Stimulated activated naive CD8-positive, alpha-beta T cell treated with anti-CD3 and anti-CD28 coated beads, Interleukin-15, Interleukin-2, amounts not matched to agents 100 ng/mL and 50 ng/mL, for 24 hours (primary cell): Measurements from ENCODE around the gene DLG2.
"Not testable (repeated sequence)": the region's sequence is repeated elsewhere in the genome, so short reads cannot be mapped to it uniquely, and the experiment has no call there.

Source experiments
- H3K27ac Mint-ChIP-seq: one replicate; pipeline ENCODE4 v1.8.0; 2021; ENCODE audit warnings: mild to moderate bottlenecking, mixed read lengths
- H3K27me3 Mint-ChIP-seq: one replicate; pipeline ENCODE4 v1.8.0; 2021; ENCODE audit warnings: mixed read lengths
- H3K36me3 Mint-ChIP-seq: one replicate; pipeline ENCODE4 v1.8.0; 2021; ENCODE audit warnings: low read depth, mixed read lengths
- H3K4me1 Mint-ChIP-seq: one replicate; pipeline ENCODE4 v1.8.0; 2021; ENCODE audit warnings: low read depth, mixed read lengths
- H3K4me3 Mint-ChIP-seq: one replicate; pipeline ENCODE4 v1.8.0; 2021; ENCODE audit warnings: mild to moderate bottlenecking, mixed read lengths
- H3K9me3 Mint-ChIP-seq: one replicate; pipeline ENCODE4 v1.8.0; 2021; ENCODE audit warnings: mixed read lengths

DLG2 gene

DNA sequence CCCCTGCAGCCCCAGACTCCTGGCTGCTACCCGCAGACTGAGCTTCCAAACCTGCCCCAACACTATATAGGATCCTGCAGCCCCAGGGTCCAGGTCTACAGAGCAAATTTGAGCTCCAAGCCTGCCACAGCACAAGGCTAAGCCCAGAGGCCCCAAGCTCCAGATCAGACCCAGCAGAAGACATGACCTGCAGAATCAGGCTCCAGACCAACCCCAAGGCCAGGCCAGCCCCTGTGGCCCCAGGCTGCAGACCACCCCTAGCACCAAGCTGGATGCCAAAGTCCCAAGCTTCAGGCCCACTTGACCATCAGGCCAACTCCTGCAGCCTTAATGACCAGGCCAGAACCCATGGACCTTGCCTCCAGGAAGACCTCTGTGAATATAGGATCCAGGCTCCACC, 145.3 kb downstream of the DLG2 start:
- H3K27ac Mint-ChIP-seq, result no peak overlapping the region
- no peak overlapping the region for H3K4me3 Mint-ChIP-seq
- no peaks in the 10 kb centered on the region for H3K4me1 Mint-ChIP-seq
- no peaks in the 10 kb centered on the region for H3K27me3 Mint-ChIP-seq
- peaks cover 5% of the 10 kb centered on the region for H3K36me3 Mint-ChIP-seq
- H3K9me3 Mint-ChIP-seq, result peaks cover 10% of the 10 kb centered on the region

DNA sequence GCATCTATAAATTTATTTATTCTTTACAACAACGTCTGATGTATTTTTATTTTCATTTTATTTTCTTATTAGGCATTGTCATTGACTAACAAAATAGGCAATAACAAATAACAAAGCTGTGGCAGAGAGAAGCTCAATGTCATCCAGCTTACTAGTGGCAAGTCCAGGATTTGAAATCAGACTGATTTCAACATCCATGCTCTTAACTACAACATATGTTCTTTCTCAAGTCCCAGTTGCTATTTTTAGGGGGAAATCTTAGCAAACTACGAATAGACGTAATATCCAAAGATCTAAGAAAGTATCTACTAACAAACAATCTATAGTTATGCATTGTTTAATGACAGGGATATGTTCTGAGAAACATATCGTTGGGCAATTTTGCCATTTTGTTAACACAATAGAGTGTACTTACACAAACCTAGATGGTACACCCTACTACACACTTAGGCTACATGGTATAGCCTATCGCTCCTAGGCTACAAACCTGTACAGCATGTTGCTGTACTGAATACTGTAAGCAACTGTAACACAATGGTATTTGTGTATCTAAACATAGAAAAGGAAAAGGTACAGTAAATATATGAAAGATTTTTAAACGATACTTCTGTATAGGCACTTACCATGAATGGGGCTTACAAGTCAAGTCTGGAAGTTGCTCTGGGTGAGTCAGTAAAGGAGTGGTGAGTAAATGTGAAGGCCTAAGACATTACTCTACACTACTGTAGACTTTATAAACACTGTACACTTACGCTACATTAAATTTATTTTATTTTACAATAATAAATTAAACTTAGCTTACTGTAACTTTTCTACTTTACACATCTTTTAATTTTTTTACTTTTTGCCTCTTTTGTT, 151.3 kb downstream of the DLG2 start:
- Mint-ChIP-seq H3K4me3 (no peak overlapping the region), H3K36me3 (no peaks in the 10 kb centered on the region), H3K27me3 (no peaks in the 10 kb centered on the region), H3K4me1 (no peaks in the 10 kb centered on the region), H3K9me3 (peaks cover 5% of the 10 kb centered on the region), H3K27ac (no peak overlapping the region)

DNA sequence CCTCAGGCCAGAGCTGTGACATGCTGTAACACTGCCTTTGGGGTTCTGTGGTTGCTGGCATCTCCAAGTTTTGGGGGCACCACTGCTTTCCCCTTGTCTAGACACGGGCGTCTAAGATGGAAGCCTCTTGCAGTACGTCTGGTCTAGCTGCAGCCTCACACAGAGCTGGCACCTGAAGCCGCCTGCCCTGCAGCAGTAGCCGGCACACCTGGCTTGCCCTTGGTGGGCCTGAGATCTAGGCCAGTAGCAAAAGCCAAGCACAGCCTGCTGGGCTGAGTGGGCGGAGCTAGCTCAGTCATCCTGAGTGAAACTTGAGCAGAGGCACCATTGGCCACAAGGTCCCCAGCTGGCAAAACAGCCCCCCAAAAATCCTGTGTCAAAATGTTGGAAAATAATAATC, 154.2 kb downstream of the DLG2 start:
- Mint-ChIP-seq H3K9me3 (peaks cover 16% of the 10 kb centered on the region), H3K27me3 (no peaks in the 10 kb centered on the region), H3K27ac (no peak overlapping the region), H3K36me3 (no peaks in the 10 kb centered on the region), H3K4me1 (no peaks in the 10 kb centered on the region), H3K4me3 (no peak overlapping the region)

DNA sequence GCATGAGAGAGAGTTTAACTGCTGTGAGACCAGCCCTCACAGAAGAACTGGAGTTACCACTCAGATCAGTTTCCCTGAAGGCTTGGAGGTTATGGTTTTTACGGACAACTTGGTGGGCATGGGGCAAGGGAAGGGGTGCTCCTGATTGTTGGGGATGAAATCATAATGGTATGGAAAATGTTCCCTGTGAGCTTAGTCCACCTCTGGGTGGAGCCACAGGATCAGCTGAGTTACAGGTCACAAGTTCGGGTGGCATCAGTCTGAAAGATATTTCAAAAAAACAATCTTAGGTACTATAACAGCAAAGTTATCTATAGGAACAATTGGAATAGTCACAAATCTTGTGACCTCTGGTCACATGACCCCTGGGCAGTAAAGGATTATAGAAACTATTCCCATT, 162.9 kb downstream of the DLG2 start:
- no peak overlapping the region for H3K27ac Mint-ChIP-seq
- no peak overlapping the region for H3K4me3 Mint-ChIP-seq
- peaks cover 26% of the 10 kb centered on the region for H3K9me3 Mint-ChIP-seq
- H3K27me3 Mint-ChIP-seq, result no peaks in the 10 kb centered on the region
- H3K36me3 Mint-ChIP-seq, result no peaks in the 10 kb centered on the region
- no peaks in the 10 kb centered on the region for H3K4me1 Mint-ChIP-seq

DNA sequence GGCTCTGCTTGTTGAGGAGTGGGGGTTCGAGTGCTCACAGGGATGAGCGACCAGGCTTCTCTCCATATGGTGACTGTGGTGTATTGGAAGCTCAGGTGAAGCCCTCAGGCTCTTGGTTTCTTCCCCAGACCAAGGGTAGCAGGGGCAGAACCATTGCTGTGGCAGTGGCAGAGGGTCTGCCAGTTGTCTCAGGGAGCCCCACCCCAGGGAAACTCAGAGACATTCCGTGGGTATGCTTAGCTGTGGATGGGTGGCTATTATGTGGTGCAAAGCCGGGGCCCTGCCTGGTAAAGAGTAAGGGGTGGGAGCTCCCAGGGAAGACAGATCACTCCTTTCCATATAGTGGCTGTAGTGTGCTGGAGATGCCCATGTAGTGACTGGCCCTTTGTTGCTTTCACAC, 167.8 kb downstream of the DLG2 start:
- Mint-ChIP-seq H3K9me3 (peaks cover 50% of the 10 kb centered on the region), H3K27me3 (no peaks in the 10 kb centered on the region), H3K4me3 (no peak overlapping the region), H3K4me1 (no peaks in the 10 kb centered on the region), H3K27ac (no peak overlapping the region), H3K36me3 (no peaks in the 10 kb centered on the region)

DNA sequence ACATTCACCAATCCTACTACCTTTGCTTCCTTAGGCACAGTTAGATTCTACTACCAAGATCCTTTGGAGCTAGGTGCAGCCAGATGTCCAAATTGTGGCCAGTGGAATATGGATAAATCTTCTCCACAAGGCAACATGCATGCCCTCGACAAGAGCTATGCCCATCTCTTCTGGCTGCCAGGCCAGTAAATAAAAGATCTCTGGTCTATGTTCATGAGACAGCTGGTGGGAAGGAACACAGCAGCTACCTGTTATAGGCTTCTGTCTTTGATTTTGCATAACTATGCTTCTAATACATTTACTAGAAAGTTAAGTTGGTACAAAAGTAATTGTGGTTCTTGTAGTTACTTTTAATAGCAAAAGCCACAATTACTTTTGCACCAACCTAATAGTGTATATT, 182.7 kb downstream of the DLG2 start:
- Mint-ChIP-seq H3K4me3 (no peak overlapping the region), H3K36me3 (no peaks in the 10 kb centered on the region), H3K9me3 (peaks cover 10% of the 10 kb centered on the region), H3K4me1 (no peaks in the 10 kb centered on the region), H3K27me3 (no peaks in the 10 kb centered on the region), H3K27ac (no peak overlapping the region)

DNA sequence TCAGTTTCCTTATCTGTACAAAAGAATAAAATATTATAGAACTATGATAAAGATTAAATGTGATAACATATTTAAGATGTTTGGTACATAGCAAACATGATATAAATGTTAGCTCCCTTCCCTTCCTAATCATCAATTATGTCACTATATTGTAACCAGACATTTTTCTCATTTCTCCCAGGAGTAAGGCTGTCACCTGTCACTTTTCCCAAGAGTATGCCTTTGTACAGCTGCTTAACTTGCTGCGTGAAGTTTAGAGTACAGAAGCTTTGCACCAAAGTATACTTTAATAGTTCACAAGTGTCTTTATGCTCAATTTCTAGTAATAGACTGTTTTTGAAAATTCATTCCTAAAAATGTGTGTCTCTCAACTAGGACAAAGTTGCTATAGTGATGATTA, 186.9 kb downstream of the DLG2 start:
- H3K27ac Mint-ChIP-seq, result no peak overlapping the region
- no peak overlapping the region for H3K4me3 Mint-ChIP-seq
- H3K27me3 Mint-ChIP-seq, result no peaks in the 10 kb centered on the region
- no peaks in the 10 kb centered on the region for H3K36me3 Mint-ChIP-seq
- H3K4me1 Mint-ChIP-seq, result no peaks in the 10 kb centered on the region
- peaks cover 15% of the 10 kb centered on the region for H3K9me3 Mint-ChIP-seq

DNA sequence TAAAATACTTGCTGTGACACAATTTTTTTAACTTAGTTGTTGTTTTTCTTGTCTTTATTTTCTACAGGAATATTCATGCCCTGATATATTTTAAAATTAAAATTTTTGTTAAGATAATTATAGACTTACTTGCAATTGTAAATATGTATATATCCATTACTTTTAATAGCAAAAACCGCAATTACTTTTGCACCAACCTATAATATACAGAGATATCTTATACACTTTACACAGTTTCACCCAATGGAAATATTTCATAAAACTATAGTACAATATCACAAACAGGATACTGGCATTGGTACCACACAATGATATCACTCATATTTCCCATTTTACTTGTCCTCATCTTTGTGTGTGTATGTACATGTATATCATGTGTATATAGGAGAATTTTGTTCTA, 188.8 kb downstream of the DLG2 start:
- Mint-ChIP-seq H3K4me3 (no peak overlapping the region), H3K9me3 (peaks cover 26% of the 10 kb centered on the region)

DNA sequence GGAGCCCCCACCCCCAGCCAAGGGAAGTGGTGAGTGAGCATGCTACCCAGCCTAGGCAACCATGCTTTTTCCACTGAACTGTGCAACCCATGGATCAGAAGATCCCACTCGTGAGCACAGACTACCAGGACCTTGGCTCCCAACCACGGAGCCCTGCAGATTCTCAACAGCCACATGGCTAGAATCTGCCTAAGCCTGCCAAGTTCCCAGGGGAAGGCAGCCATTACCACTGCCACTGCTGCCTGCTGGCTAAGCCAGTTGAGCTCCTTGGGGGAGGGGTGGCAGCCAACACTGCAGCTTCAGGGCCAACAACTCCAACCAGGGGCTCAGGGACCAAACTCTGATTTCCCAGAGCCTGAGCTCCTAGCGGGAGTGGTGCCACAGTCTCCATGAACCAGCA, 195.8 kb downstream of the DLG2 start:
- H3K4me3 Mint-ChIP-seq, result no peak overlapping the region
- peaks cover 35% of the 10 kb centered on the region for H3K9me3 Mint-ChIP-seq
- no peaks in the 10 kb centered on the region for H3K27me3 Mint-ChIP-seq
- no peaks in the 10 kb centered on the region for H3K4me1 Mint-ChIP-seq
- no peaks in the 10 kb centered on the region for H3K36me3 Mint-ChIP-seq
- no peak overlapping the region for H3K27ac Mint-ChIP-seq

More for the DNA sequence above, 188.8 kb downstream of the DLG2 start:
- H3K36me3 Mint-ChIP-seq, result no peaks in the 10 kb centered on the region
- no peak overlapping the region for H3K27ac Mint-ChIP-seq
- no peaks in the 10 kb centered on the region for H3K4me1 Mint-ChIP-seq
- H3K27me3 Mint-ChIP-seq, result no peaks in the 10 kb centered on the region

DNA sequence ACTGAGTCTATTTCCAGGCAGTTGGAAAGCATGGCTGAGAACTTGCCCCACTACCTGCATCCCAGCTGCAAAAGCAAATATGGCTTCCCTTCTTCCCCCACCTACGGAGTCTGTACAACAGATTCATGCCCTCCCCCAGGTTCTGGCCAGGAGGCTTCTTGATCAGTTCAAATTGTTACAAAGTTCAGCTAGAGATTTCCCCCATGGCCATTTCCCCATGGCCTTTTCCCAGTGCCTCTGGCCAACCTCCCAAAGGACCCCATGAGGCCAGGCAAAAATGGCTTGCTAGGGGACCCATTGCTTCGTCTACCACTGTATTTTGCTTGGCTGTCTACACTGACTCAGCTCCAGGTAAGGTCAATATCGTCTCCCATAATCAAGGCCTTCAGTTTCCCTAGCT, 203.3 kb downstream of the DLG2 start:
- Mint-ChIP-seq H3K4me3 (no peak overlapping the region), H3K9me3 (peaks cover 41% of the 10 kb centered on the region), H3K4me1 (no peaks in the 10 kb centered on the region), H3K36me3 (peaks cover 4% of the 10 kb centered on the region), H3K27ac (no peak overlapping the region), H3K27me3 (no peaks in the 10 kb centered on the region)

DNA sequence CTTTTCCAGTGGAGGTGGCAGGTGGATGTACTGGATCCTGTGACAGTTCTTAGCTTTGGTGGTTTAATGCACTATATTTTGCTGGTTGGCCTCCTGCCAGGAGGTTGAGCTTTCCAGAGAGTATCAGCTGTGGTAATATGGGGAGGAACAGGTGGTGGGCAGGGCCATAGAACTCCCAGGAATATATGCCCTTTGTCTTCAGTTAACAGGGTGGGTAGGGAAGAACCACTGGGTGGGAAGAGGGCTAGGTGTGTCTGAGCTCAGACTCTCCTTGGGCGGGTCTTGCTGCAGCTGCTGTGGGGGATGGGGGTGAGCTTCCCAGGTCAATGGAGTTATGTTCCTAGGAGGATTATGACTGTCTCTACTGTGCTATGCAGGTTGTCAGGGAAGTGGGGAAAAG, 203.8 kb downstream of the DLG2 start:
- Mint-ChIP-seq H3K9me3 (peaks cover 46% of the 10 kb centered on the region), H3K4me1 (no peaks in the 10 kb centered on the region), H3K36me3 (peaks cover 4% of the 10 kb centered on the region), H3K27me3 (no peaks in the 10 kb centered on the region), H3K27ac (no peak overlapping the region), H3K4me3 (no peak overlapping the region)

DNA sequence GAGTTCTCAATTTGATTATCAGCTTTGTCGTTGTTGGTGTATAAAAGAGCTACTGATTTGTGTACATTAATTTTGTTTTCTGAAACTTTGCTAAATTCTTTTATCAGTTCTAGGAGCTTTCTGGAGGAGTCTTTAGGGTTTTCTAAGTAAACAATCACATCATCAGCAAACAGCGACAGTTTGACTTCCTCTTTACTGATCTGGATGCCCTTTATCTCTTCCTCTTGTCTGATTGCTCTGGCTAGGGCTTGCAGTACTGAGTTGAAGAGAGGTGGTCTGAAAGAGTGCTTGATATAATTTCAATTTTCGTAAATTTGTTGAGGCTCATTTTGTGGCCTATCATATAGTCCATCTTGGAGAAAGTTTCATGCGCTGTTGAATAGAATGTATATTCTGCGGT, 213.0 kb downstream of the DLG2 start:
- Mint-ChIP-seq H3K4me1 (no peaks in the 10 kb centered on the region), H3K36me3 (no peaks in the 10 kb centered on the region), H3K9me3 (peaks cover 38% of the 10 kb centered on the region), H3K27ac (no peak overlapping the region), H3K4me3 (no peak overlapping the region), H3K27me3 (no peaks in the 10 kb centered on the region)

DNA sequence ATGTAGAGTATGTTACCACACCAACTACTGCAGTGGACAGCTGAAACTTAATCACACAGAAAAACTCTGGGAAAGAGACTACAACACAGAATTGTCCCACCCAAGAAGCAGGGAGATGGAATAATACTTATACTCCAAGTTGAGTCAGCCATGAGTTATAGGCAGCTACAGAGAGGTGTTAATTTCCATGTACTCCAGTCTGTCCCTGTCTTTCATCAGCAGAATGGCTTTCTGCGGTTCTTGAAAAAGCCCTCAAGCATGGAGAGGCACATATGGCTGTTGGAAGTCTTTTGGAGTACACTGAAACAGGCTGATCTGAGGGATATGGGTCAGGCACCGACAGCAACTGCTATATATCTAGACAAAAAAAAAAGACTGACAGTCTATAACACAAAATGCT, 219.5 kb downstream of the DLG2 start:
- Mint-ChIP-seq H3K27me3 (no peaks in the 10 kb centered on the region), H3K27ac (no peak overlapping the region), H3K4me3 (no peak overlapping the region), H3K9me3 (peaks cover 22% of the 10 kb centered on the region), H3K36me3 (no peaks in the 10 kb centered on the region), H3K4me1 (no peaks in the 10 kb centered on the region)

DNA sequence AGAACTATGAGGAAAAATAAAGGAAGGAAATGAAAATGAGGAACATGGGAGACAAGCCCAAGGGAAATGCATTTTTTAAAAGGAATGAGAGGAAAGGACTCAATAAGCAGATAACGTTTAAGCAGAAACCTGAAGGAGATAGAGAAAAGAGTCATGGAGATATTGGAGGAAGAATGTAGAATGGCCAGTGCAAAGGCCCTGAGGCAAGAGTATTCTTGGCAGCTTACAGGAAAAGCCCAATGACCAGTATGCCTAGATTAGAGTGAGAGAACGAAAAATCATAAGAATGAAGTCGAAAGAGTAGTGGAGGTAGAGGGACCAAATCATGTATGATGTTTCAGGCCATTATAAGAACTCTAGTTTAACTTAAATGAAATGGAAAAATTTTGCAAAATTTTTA, 220.3 kb downstream of the DLG2 start:
- Mint-ChIP-seq H3K9me3 (peaks cover 29% of the 10 kb centered on the region), H3K27ac (no peak overlapping the region), H3K36me3 (no peaks in the 10 kb centered on the region), H3K4me3 (no peak overlapping the region), H3K27me3 (no peaks in the 10 kb centered on the region), H3K4me1 (no peaks in the 10 kb centered on the region)

DNA sequence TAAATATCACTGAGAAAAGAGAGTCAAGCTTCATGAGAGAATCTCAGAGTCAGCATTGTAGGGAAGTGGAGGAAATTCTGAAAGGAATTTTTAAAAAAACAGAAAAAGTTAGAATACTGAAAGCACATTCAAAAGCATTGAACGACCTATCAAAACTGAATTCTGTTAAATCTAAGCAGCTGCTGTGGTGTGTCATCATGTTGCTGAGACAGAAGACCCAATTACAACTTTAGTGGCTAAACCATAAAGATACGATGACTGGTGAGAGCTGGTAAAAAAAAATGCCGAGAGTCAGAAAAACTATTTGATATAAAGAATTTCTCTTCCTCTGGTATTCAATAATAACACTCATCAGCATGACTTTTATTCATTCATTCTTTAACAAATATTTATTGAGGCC, 220.8 kb downstream of the DLG2 start:
- no peak overlapping the region for H3K27ac Mint-ChIP-seq
- H3K9me3 Mint-ChIP-seq, result peaks cover 33% of the 10 kb centered on the region
- H3K36me3 Mint-ChIP-seq, result no peaks in the 10 kb centered on the region
- no peaks in the 10 kb centered on the region for H3K27me3 Mint-ChIP-seq
- H3K4me3 Mint-ChIP-seq, result no peak overlapping the region
- H3K4me1 Mint-ChIP-seq, result no peaks in the 10 kb centered on the region

DNA sequence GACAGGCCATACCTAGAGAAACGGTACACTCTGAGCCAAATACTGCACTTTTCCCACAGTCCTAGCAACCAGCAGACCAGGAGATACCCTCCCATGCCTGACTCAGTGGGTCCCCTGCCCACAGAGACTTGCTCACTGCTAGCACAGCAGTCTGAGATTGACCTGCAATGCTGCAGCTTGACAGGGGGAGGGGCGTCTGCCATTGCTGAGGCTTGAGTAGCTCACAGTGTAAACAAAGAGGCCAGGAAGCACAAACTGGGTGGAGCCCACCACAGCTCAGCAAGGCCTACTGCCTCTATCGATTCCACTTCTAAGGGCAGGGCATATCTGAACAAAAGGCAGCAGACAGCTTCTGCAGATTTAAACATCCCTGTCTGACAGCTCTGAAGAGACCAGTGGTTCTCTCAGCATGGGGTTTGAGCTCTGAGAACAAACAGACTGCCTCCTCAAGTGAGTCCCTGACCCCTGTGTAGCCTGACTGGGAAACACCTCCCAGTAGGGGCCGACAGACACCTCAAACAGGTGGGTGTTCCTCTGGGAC, 231.6 kb downstream of the DLG2 start:
- H3K36me3 Mint-ChIP-seq, H3K27me3 Mint-ChIP-seq, H3K4me3 Mint-ChIP-seq, H3K27ac Mint-ChIP-seq, H3K4me1 Mint-ChIP-seq: not testable (repeated sequence)
- H3K9me3 Mint-ChIP-seq, result peaks cover 26% of the 10 kb centered on the region
